WERI-Rb-1 (cell line): ENCODE results near the gene USP36.
"Not testable (repeated sequence)": the region's sequence is repeated elsewhere in the genome, so short reads cannot be mapped to it uniquely, and the experiment has no call there.

Experiments
- DNase-seq: peaks from one replicate; pipeline ENCODE4 v3.0.0-alpha.2; 2020
- H3K27ac ChIP-seq: fragments of 250-450 bp; sonication (Bioruptor Pico); 2 replicates; pipeline ENCODE4 v1.5.1; 2020; ENCODE audit warnings: mild to moderate bottlenecking, moderate library complexity
- H3K27me3 ChIP-seq: fragments of 250-450 bp; sonication (Bioruptor Pico); 2 replicates; pipeline ENCODE4 v1.5.1; 2021; ENCODE audit warnings: mild to moderate bottlenecking, low read depth, moderate library complexity; ENCODE audit not compliant: insufficient read depth, severe bottlenecking
- H3K36me3 ChIP-seq: fragments of 250-450 bp; sonication (Bioruptor Pico); 2 replicates; pipeline ENCODE4 v1.5.1; 2020; ENCODE audit warnings: mild to moderate bottlenecking, moderate library complexity
- H3K4me3 ChIP-seq: 2 replicates; pipeline ENCODE4 v1.5.1; 2011; ENCODE audit warnings: low read depth, mild to moderate bottlenecking, control low read depth, low read length
- H3K9me3 ChIP-seq: fragments of 250-450 bp; sonication (Bioruptor Pico); 2 replicates; pipeline ENCODE4 v1.5.1; 2021; ENCODE audit warnings: mild to moderate bottlenecking, moderate library complexity; ENCODE audit not compliant: severe bottlenecking
- CTCF ChIP-seq: IDR thresholded peaks from 2 replicates; pipeline ENCODE4 v1.5.1; 2011; ENCODE audit warnings: low read depth, mild to moderate bottlenecking, control low read depth, inconsistent platforms, low read length

Gene USP36

GRCh38 chr17:78759203-78759968, 81.2 kb downstream of the USP36 start:
- DNase-seq: no peak
- no peaks in the 10 kb centered on the region for H3K9me3 ChIP-seq
- H3K27me3 ChIP-seq: no peaks in the 10 kb centered on the region
- H3K4me3 ChIP-seq: no peak overlapping the region
- no peak overlapping the region for H3K27ac ChIP-seq
- no peak for TF ChIP-seq CTCF
- H3K36me3 ChIP-seq: peaks cover 16% of the 10 kb centered on the region

- TF ChIP-seq CTCF: no peak
- Histone ChIP-seq H3K27me3 (no peaks in the 10 kb centered on the region), H3K4me3 (no peak overlapping the region), H3K36me3 (no peaks in the 10 kb centered on the region), H3K27ac (no peak overlapping the region), H3K9me3 (no peaks in the 10 kb centered on the region)
- DNase-seq: no peak
Observed at GRCh38 chr17:78753316-78754250, 87.0 kb downstream of the USP36 start.

GRCh38 chr17:78751447-78752161, 89.0 kb downstream of the USP36 start:
- no peaks in the 10 kb centered on the region for H3K36me3 ChIP-seq
- H3K9me3 ChIP-seq: no peaks in the 10 kb centered on the region
- DNase-seq: no peak
- no peak for TF ChIP-seq CTCF
- no peak overlapping the region for H3K4me3 ChIP-seq
- no peaks in the 10 kb centered on the region for H3K27me3 ChIP-seq
- H3K27ac ChIP-seq: no peak overlapping the region

GRCh38 chr17:78751000-78751399, 89.6 kb downstream of the USP36 start:
- not testable (repeated sequence) for H3K36me3 ChIP-seq, H3K27me3 ChIP-seq, H3K4me3 ChIP-seq, H3K27ac ChIP-seq, DNase-seq, H3K9me3 ChIP-seq

- Histone ChIP-seq H3K27me3 (no peaks in the 10 kb centered on the region), H3K27ac (no peak overlapping the region), H3K9me3 (no peaks in the 10 kb centered on the region), H3K4me3 (no peak overlapping the region), H3K36me3 (peaks cover 3% of the 10 kb centered on the region; the same call in 1 of the 2 replicates)
- no peak for DNase-seq
- no peak for TF ChIP-seq CTCF
Observed at GRCh38 chr17:78748730-78749317, 91.8 kb downstream of the USP36 start.
